Measurements from ENCODE around the gene ZNF451. TPM values are rescaled to one million over a fixed set of nuclear protein-coding genes. Genes with fewer than 3 reads are reported as not detected.

Gene ZNF451
- polyA plus RNA-seq, 1 of the 3 experiments (the other 2 are of a cell fraction) = 8.5 TPM

GRCh38 chr6:57172136-57173055, 82.4 kb downstream of the ZNF451 start, which contains the start of gene BAG2 (continued):
- TF ChIP-seq POLR2AphosphoS5 (IDR thresholded peaks at IDR 0.05; ENCODE audit: low read depth, low read length) (peak; percentile 81), CHD2 (IDR thresholded peaks at IDR 0.05; ENCODE audit: low read length, partially characterized antibody) (peak; percentile 45), SIN3A (IDR thresholded peaks at IDR 0.05; ENCODE audit: borderline replicate concordance, low read depth, low read length) (peak; percentile 11; the same call in 1 of the 2 replicates), FOSL2 (IDR thresholded peaks at IDR 0.05; ENCODE audit: borderline replicate concordance, low read depth) (0 out of 2 replicates have a peak, but pooled peaks have one; percentile 1), FOXJ3 (CRISPR knock-in tag; IDR thresholded peaks at IDR 0.05) (no peak; the same call in 1 of the 2 replicates), ELF1 (IDR thresholded peaks at IDR 0.05) (peak; percentile 39), GABPA (IDR thresholded peaks at IDR 0.05; ENCODE audit: low read depth) (no peak)
- TF ChIP-seq, protein P1, sequence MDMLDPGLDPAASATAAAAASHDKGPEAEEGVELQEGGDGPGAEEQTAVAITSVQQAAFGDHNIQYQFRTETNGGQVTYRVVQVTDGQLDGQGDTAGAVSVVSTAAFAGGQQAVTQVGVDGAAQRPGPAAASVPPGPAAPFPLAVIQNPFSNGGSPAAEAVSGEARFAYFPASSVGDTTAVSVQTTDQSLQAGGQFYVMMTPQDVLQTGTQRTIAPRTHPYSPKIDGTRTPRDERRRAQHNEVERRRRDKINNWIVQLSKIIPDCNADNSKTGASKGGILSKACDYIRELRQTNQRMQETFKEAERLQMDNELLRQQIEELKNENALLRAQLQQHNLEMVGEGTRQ (IDR thresholded peaks at IDR 0.05; ENCODE audit: borderline replicate concordance, low read depth, low read length) = no peak
- TF ChIP-seq, protein P2, sequence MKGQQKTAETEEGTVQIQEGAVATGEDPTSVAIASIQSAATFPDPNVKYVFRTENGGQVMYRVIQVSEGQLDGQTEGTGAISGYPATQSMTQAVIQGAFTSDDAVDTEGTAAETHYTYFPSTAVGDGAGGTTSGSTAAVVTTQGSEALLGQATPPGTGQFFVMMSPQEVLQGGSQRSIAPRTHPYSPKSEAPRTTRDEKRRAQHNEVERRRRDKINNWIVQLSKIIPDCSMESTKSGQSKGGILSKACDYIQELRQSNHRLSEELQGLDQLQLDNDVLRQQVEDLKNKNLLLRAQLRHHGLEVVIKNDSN (IDR thresholded peaks at IDR 0.05; ENCODE audit: borderline replicate concordance, low read depth) = no peak
- TF ChIP-seq, protein P3, sequence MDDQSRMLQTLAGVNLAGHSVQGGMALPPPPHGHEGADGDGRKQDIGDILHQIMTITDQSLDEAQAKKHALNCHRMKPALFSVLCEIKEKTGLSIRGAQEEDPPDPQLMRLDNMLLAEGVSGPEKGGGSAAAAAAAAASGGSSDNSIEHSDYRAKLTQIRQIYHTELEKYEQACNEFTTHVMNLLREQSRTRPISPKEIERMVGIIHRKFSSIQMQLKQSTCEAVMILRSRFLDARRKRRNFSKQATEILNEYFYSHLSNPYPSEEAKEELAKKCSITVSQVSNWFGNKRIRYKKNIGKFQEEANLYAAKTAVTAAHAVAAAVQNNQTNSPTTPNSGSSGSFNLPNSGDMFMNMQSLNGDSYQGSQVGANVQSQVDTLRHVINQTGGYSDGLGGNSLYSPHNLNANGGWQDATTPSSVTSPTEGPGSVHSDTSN (IDR thresholded peaks at IDR 0.05) = no peak; the same call in 1 of the 2 replicates

- peak overlapping the region; percentile 78 for H3K9ac ChIP-seq
- peak overlapping the region; percentile 78 to 91 for H3K27ac ChIP-seq (ENCODE audit: low read depth in 2 of 2, low read length in 1 of 2)
- POLR2A ChIA-PET = no interaction called here
- H3K9me2 ChIP-seq = no peaks in the 10 kb centered on the region
- H3K9me3 ChIP-seq = no peaks in the 10 kb centered on the region
- TF ChIP-seq RAD21 (IDR thresholded peaks at IDR 0.05; ENCODE audit: low read length) = no peak
- no peak for TF ChIP-seq NRF1 (IDR thresholded peaks at IDR 0.05; ENCODE audit: low read depth, low read length)
- TF ChIP-seq, protein P3 (IDR thresholded peaks at IDR 0.05) = no peak
- no peak for TF ChIP-seq CHD2 (IDR thresholded peaks at IDR 0.05; ENCODE audit: low read length, partially characterized antibody)
- TF ChIP-seq, protein P1 (IDR thresholded peaks at IDR 0.05; ENCODE audit: borderline replicate concordance, low read depth, low read length) = no peak
- TF ChIP-seq FOSL2 (IDR thresholded peaks at IDR 0.05; ENCODE audit: borderline replicate concordance, low read depth) = no peak
- TF ChIP-seq, protein P2 (IDR thresholded peaks at IDR 0.05; ENCODE audit: borderline replicate concordance, low read depth) = no peak
- no peak for TF ChIP-seq RFX5 (IDR thresholded peaks at IDR 0.05; ENCODE audit: low read length)
- TF ChIP-seq MEF2A (IDR thresholded peaks at IDR 0.05; ENCODE audit: borderline replicate concordance, low read depth) = no peak
- TF ChIP-seq TAF1 (IDR thresholded peaks at IDR 0.05; ENCODE audit: borderline replicate concordance, low read depth, low read length) = no peak
- no peak for TF ChIP-seq GABPA (IDR thresholded peaks at IDR 0.05; ENCODE audit: low read depth)
- TF ChIP-seq MXI1 (IDR thresholded peaks at IDR 0.05; ENCODE audit: low read depth, low read length) = no peak
- no peak for TF ChIP-seq GATA2 (CRISPR knock-in tag; IDR thresholded peaks at IDR 0.05)
- no peak for TF ChIP-seq NFIC (IDR thresholded peaks at IDR 0.05; ENCODE audit: borderline replicate concordance)
- no peak for TF ChIP-seq EZH2phosphoT487 (IDR thresholded peaks at IDR 0.05; ENCODE audit: borderline replicate concordance, low read depth)
- H3K4me1 ChIP-seq (ENCODE audit: control insufficient read depth in 1 of 2, insufficient read depth in 2 of 2, low read depth in 1 of 2, low read length in 1 of 2) = peaks cover 4 to 12% of the 10 kb centered on the region in 2 experiments; a peak in 3 of 4 replicates
- H2AFZ ChIP-seq (ENCODE audit: low read depth) = peak overlapping the region; percentile 58
- WGBS (ENCODE audit: low lambda C conversion rate) = 29% methylated on average over 19 of the region's 19 CpGs
- H3K4me3 ChIP-seq (ENCODE audit: low read depth in 2 of 2, low read length in 1 of 2) = peak overlapping the region; percentile 65 to 78
- no peaks in the 10 kb centered on the region for H4K20me1 ChIP-seq (ENCODE audit: insufficient read depth)
- CTCF ChIA-PET = no interaction called here
- peaks cover 57% of the 10 kb centered on the region for H3K79me2 ChIP-seq (ENCODE audit: insufficient read depth)
- peak; percentile 36 for DNase-seq
- H3F3A ChIP-seq (replicated peaks; ENCODE audit: insufficient read depth) = peaks cover 31% of the 10 kb centered on the region
- peak overlapping the region; percentile 84 for H3K4me2 ChIP-seq
- no peaks in the 10 kb centered on the region for H3K27me3 ChIP-seq (ENCODE audit: insufficient read depth)
- H3K36me3 ChIP-seq (replicated peaks in 1 of 2; ENCODE audit: control insufficient read depth in 1 of 2, insufficient read depth in 2 of 2, low read length in 1 of 2) = peaks cover 12 to 39% of the 10 kb centered on the region in 2 experiments
These were observed 83.3 kb downstream of the ZNF451 start for GRCh38 chr6:57173056-57173885.
